ENCODE data around the gene COX8A. TPM values are rescaled to one million over a fixed set of nuclear protein-coding genes. Genes with fewer than 3 reads are reported as not detected.

The COX8A gene
- total and polyA plus RNA-seq, 2 of the 13 experiments (the other 11 are each of a cell fraction or from before 2014, with no cell fraction given) = 202 to 406 TPM

GRCh38 chr11:64021757-64022093 is 47.3 kb downstream of the COX8A start:
- no peak overlapping the region for H3K4me3 ChIP-seq (replicated peaks in 1 of 3; ENCODE audit: insufficient read depth in 1 of 3, low read depth in 2 of 3, low read length in 3 of 3)
- H3K27ac ChIP-seq (ENCODE audit: extremely low read length, insufficient read depth, low read length) = no peak overlapping the region
- BruUV-seq (replicated peaks) = no TSS peak
- peaks cover 15% of the 10 kb centered on the region for H3K4me1 ChIP-seq (ENCODE audit: insufficient read depth, low read length)
- POLR2A ChIA-PET = no interaction called here
- in situ Hi-C loops (cut with HindIII; ENCODE audit: extremely low pct_ligation_motif_present, low pct_unique_long_range_greater_than_20kb) = no loop called here
- FAIRE-seq = no peak
- no peak for TF ChIP-seq KAT7 (CRISPR knock-in tag; IDR thresholded peaks at IDR 0.05; ENCODE audit: borderline replicate concordance)
- TF ChIP-seq ZNF232 (CRISPR knock-in tag; IDR thresholded peaks at IDR 0.05; ENCODE audit: borderline replicate concordance) = no peak
- TF ChIP-seq ZNF275 (CRISPR knock-in tag; IDR thresholded peaks at IDR 0.05; ENCODE audit: borderline replicate concordance) = no peak
- no peak for TF ChIP-seq ZNF619 (CRISPR knock-in tag; IDR thresholded peaks at IDR 0.05)
- TF ChIP-seq CENPBD1 (CRISPR knock-in tag; IDR thresholded peaks at IDR 0.05; ENCODE audit: borderline replicate concordance, low read depth) = no peak
- no peak for TF ChIP-seq KDM4B (CRISPR knock-in tag; IDR thresholded peaks at IDR 0.05)
- TF ChIP-seq ZNF513 (CRISPR knock-in tag; conservative IDR thresholded peaks at IDR 0.05) = no peak
- no peak for TF ChIP-seq ZSCAN9 (CRISPR knock-in tag; IDR thresholded peaks at IDR 0.05; ENCODE audit: borderline replicate concordance)
- no peak for TF ChIP-seq ZNF33B (CRISPR knock-in tag; IDR thresholded peaks at IDR 0.05)
- no peak for TF ChIP-seq ZNF12 (CRISPR knock-in tag; IDR thresholded peaks at IDR 0.05)
- TF ChIP-seq NCOR1 (IDR thresholded peaks at IDR 0.05; ENCODE audit: borderline replicate concordance, low read length) = no peak
- TF ChIP-seq HNRNPK (IDR thresholded peaks at IDR 0.05; ENCODE audit: low read depth, low read length, poor library complexity, severe bottlenecking) = no peak
- TF ChIP-seq XBP1 (CRISPR knock-in tag; IDR thresholded peaks at IDR 0.05) = no peak
- TF ChIP-seq MYC (CRISPR knock-in tag; IDR thresholded peaks at IDR 0.05; ENCODE audit: borderline replicate concordance) = no peak
- TF ChIP-seq RBM39 (IDR thresholded peaks at IDR 0.05; ENCODE audit: low read depth, low read length, poor library complexity, severe bottlenecking) = no peak
- TF ChIP-seq ZSCAN25 (CRISPR knock-in tag; IDR thresholded peaks at IDR 0.05) = no peak
- no peak for TF ChIP-seq POLR2AphosphoS5 (IDR thresholded peaks at IDR 0.05; ENCODE audit: low read depth, low read length)
- no peak for TF ChIP-seq ATF5 (CRISPR knock-in tag; IDR thresholded peaks at IDR 0.05; ENCODE audit: low read depth)
- no peak for TF ChIP-seq MTERF4 (CRISPR knock-in tag; IDR thresholded peaks at IDR 0.05)
- no peak for TF ChIP-seq BCL6 (CRISPR knock-in tag; IDR thresholded peaks at IDR 0.05)
- no peak overlapping the region for H3K4me2 ChIP-seq (ENCODE audit: low read depth, low read length)
- CTCF ChIA-PET (ENCODE audit: low intra/inter-chr PET ratio, low total read pairs) = no interaction called here
- no peaks in the 10 kb centered on the region for H3K27me3 ChIP-seq (ENCODE audit: control insufficient read depth in 1 of 2, insufficient read depth in 2 of 2, low read length in 2 of 2)
- DNase-seq (ENCODE audit: low spot score) = no peak
- peaks cover 13% of the 10 kb centered on the region; the same call in 1 of the 2 replicates for H4K20me1 ChIP-seq (ENCODE audit: insufficient read depth, low read length)
- H3K9ac ChIP-seq (ENCODE audit: insufficient read depth, low read depth, low read length) = no peak overlapping the region
- intact Hi-C loops (cut with micrococcal nuclease; ENCODE audit: unreplicated experiment) = no loop called here
- no peak for ATAC-seq
- no peak overlapping the region for H2AFZ ChIP-seq (ENCODE audit: low read length)
- H3K79me2 ChIP-seq (ENCODE audit: insufficient read depth, low read length) = no peaks in the 10 kb centered on the region
- H3K36me3 ChIP-seq (replicated peaks in 1 of 2; ENCODE audit: control insufficient read depth in 1 of 2, insufficient read depth in 2 of 2, low read length in 2 of 2) = no peaks in the 10 kb centered on the region
- WGBS (ENCODE audit: low lambda C conversion rate) = 37% methylated on average over 10 of the region's 10 CpGs
- H3K9me3 ChIP-seq (ENCODE audit: low read length) = no peaks in the 10 kb centered on the region

Data from HepG2 (cell line).